ENCODE data around the gene ZNF780A.

The ZNF780A gene

GRCh38 chr19:40033989-40034560 is 56.7 kb downstream of the ZNF780A start:
- TF ChIP-seq POLR2A (IDR thresholded peaks at IDR 0.05; ENCODE audit: low read depth, low read length), result no peak
- TF ChIP-seq POLR2AphosphoS5 (IDR thresholded peaks at IDR 0.05; ENCODE audit: low read depth, low read length), result no peak
- no peak for TF ChIP-seq TAF1 (IDR thresholded peaks at IDR 0.05; ENCODE audit: borderline replicate concordance, low read depth, low read length)
- FAIRE-seq (no peak), DNase-seq (ENCODE audit: insufficient read length) (no peak)

- no peak for TF ChIP-seq POLR2AphosphoS5 (IDR thresholded peaks at IDR 0.05; ENCODE audit: low read depth, low read length)
- TF ChIP-seq POLR2A (IDR thresholded peaks at IDR 0.05; ENCODE audit: low read depth, low read length), result no peak
- no peak for TF ChIP-seq TAF1 (IDR thresholded peaks at IDR 0.05; ENCODE audit: borderline replicate concordance, low read depth, low read length)
- DNase-seq (ENCODE audit: insufficient read length) (no peak), FAIRE-seq (no peak)
Observed at GRCh38 chr19:40026597-40026970, 64.2 kb downstream of the ZNF780A start.

- DNase-seq (ENCODE audit: insufficient read length) (no peak), FAIRE-seq (no peak)
- TF ChIP-seq POLR2A (IDR thresholded peaks at IDR 0.05; ENCODE audit: low read depth, low read length) (no peak), TAF1 (IDR thresholded peaks at IDR 0.05; ENCODE audit: borderline replicate concordance, low read depth, low read length) (no peak), POLR2AphosphoS5 (IDR thresholded peaks at IDR 0.05; ENCODE audit: low read depth, low read length) (no peak)
Observed at GRCh38 chr19:40025938-40026596, 64.7 kb downstream of the ZNF780A start.

GRCh38 chr19:40023969-40024368 is 66.8 kb downstream of the ZNF780A start:
- TF ChIP-seq TAF1 (IDR thresholded peaks at IDR 0.05; ENCODE audit: borderline replicate concordance, low read depth, low read length), result no peak
- TF ChIP-seq POLR2A (IDR thresholded peaks at IDR 0.05; ENCODE audit: low read depth, low read length), result no peak
- no peak for DNase-seq (ENCODE audit: insufficient read length)
- FAIRE-seq, result no peak

Measured in GM12892 (cell line).